HG02970 (cell line): ENCODE measurements around the gene C4orf17.
"Not testable (repeated sequence)": the region's sequence is repeated elsewhere in the genome, so short reads cannot be mapped to it uniquely, and the experiment has no call there.

Source experiments
- ATAC-seq: cut with Tn5 transposase; IDR thresholded peaks from one replicate; pipeline ENCODE4 v1.9.1; 2021; ENCODE audit warnings: mild to moderate bottlenecking, moderate library complexity, moderate number of reproducible peaks; ENCODE audit not compliant: unreplicated experiment, low FRiP score

The C4orf17 gene

DNA sequence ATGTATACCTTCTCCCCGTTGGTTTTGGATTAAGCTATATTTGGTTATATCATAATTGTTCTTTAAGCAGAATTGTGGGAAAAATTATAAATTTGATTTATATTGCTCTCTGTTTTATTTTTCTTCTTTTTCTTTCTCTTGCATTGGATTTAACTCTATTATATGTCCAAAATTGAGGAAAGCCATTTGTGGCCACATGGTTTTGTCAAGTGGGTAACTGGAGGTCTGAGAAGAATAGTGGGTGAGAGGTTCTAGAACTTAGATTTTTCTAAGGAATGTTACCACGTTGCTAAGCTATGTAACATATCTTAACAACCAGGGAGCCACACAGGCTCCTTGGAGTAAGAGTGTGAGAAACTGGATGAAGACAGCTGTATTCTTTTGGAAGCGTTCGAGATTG, at the start of gene C4orf17:
Gene C4orf17, plus strand, starts transcription at position 301 of the 400 bp plus-strand sequence. CDS start 2,061 bp downstream, outside the sequence.
- no peak for ATAC-seq

DNA sequence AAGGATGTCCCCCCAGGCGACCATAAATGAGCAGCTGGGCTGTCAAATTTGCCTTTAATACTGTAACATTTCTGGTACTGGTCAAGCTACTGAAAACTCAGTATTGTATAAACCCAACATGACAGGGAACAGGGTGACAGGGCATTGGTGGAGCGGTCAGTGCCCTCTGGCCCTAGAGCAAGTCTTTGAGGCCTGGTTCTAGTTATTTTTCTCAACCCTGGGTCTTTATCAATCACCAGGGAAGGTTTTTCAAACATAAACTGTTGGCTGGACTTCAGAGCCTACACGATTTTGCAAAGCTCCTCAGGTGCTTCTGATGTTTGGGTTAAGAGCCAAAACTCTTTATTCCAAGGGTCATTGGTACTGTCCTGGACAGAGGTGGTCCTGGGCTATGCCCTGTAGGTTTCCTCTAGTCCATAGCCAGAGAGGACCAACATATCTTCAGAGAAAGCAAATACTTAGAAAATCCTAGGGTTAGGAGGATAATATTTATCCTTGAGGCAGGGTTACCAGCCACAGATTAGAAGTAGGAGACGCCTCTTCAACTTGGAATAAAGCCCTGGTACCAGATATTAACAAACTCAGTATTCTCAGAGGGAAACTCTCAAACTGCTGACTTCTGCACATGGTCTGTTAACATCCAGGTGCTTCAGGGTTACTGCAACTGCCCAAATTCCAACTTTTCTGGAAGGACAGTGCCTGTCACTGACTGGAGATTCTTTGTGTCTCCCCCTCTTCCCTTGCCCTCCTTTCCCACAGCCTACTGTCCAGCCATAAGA, 49.0 kb upstream of the C4orf17 start:
- no peak for ATAC-seq

DNA sequence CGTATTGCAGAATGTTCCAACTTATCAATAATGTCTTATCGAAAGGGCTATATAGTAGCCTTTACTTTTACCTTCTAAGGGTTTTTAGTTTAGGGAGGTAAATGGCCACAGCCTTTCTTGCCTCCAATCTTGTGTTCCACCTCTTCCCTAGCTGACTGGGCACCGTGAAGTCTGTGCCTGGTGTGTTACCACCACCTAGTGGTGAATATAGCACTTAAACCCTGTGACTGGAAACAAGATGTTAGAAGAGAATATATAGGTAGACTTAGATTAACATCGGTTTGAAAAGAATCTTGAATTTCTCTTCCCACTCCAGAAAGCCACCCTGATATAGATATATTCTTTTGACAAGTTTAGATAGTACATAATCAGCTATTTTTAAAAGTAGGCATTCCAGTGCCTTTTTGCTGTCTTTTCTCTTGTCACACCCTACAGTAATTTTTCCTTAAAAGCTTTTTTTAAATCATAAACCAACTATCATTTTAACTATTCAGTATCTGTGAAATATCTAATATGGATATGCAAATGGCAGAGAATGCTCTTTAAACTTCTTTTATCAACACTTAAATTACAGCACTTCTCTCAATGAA, 47.9 kb upstream of the C4orf17 start:
- no peak for ATAC-seq

DNA sequence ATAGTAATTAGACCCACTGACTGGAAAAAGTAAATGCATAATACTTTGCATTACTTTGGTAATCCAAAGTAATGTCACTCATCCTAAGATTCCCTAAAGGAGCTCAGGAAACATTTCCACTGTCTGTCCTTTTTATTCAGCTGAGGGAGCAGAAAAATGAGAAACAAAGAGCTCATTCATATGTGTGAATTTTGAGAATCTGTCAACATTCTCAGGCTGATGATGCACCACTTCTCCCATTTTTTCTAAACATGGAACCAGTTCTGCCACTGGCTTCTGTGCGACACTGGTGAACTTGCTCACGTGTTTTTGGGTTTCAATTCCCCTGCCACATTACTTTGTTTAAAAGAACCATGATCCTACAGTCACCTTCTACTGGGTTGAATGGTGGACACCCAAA, 47.3 kb upstream of the C4orf17 start:
- no peak for ATAC-seq

DNA sequence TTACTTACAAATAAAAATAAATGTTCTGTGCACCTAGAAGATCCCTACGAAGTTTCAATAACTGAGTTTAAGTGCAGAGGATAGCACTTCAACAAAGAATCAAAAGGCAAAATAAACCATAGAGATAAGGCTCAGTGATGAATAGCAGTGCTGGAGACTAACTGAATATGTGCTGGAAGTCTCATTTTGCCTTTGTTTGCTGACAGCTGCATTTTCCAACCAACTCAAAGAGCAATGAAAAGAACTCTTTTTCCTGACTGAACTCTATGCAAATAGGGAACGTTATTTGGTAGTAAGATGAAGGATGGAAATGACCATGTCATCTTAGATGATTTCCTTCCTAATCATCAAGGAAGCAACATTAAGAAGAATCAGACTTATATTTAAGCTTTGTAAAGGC, 42.9 kb upstream of the C4orf17 start:
- no peak for ATAC-seq

DNA sequence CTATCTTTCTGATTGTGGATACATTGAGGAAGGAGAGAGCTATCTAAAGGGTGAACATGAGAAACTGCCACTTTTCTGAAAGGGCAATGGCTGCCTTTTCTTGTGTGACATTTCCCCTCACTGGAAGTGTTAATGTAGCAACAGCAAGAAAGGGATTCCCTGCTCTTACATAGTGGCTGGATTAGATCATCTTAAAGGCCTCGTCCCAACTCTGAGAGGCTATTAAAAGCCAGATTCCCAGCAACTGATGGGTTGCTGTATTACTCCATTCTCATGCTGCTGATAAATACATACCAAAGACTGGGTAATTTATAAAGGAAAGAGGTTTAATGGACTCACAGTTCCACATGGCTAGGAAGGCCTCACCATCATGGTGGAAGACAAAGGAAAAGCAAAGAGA, 41.9 kb upstream of the C4orf17 start:
- ATAC-seq, result no peak

DNA sequence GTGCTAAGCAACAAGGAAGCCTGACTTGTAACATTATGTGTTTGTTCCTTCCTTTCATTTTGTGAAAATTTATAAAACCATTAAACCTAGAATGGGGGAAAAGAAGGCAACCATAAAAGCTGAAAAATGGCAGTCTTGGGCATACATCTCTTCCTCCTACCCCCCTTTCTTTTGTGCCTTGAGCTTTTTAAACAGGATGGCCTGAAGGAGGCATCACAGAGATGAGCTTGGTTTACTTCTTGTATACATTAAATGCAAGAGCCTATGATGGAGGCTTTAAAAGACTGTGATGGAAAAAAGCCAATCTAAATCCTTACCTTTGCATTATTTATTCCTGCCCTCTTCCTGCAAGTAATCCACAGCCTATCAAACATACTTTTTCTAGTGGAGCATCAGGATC, 39.5 kb upstream of the C4orf17 start:
- no peak for ATAC-seq

DNA sequence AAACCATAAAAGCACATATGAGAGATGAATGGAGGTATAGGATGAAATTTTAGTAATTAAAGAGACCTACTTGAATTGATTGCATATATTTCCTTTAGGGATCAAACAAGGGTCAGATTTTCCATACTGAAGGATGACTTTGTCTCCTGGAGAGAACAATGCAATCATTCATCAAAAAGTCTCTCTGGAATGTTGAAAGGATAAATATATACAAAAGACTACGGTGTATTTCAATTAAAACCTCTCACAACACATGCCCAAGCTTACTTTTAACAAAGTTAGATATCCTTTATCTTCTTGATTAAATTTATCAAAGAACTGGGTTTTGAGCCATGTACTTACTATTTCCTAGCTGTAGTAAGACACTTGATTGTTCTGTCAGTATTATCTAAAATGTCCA, 38.9 kb upstream of the C4orf17 start:
- ATAC-seq, result no peak

DNA sequence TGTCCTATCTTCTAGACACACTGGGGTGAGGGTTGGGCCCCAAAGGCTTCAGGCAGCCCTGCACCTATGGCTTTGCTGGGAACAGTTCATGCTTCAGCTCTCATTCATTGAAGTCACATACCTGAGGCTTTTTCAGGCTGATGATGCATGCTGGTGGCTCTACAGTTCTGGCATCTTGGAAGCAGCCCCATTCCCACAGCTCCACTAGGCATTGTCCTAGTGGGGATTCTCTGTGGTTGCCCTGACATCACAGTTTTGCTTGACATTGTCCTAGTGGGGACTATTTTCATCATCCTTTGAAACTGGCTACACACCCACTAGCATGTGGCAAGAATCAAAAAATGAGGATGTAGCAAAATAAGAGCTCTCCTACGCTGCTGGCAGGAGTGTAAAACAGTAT, 37.7 kb upstream of the C4orf17 start:
- no peak for ATAC-seq

DNA sequence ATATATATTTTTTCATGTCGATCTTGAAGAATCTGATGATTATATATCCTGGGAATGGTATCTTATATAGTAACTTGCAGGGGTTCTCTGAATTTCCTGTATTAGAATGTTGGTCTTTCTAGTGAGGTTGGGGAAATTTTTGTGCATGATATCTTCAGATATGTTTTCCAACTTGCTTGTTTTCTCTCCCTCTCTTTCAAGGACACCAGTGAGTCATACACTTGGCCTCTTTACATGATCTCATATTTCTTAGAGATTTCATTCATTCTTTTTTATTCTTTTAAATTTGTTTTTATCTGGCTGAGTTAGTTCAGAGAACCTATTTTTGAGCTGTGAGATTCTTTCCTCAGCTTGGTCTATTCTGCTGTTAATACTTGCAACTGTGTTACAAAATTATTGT, 27.2 kb upstream of the C4orf17 start:
- no peak for ATAC-seq

DNA sequence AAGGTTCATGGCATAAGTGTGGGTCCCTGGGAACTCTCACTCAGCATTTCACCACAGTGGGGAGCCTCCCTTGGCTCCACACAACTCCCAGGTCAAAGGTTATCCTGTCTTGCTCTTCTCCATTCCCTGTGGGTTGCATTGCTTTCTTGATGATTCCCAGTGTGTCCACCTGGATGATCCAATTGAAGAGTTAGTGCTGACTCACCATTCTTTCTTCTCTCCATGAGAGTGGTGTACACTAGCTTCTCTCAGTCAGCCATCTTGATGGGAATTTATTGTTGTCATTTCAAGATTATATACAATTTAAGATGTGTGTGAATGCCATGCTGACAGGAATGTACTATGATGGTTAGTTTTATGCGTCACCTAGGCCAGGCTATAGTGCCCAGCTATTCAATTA, 25.6 kb upstream of the C4orf17 start:
- no peak for ATAC-seq

DNA sequence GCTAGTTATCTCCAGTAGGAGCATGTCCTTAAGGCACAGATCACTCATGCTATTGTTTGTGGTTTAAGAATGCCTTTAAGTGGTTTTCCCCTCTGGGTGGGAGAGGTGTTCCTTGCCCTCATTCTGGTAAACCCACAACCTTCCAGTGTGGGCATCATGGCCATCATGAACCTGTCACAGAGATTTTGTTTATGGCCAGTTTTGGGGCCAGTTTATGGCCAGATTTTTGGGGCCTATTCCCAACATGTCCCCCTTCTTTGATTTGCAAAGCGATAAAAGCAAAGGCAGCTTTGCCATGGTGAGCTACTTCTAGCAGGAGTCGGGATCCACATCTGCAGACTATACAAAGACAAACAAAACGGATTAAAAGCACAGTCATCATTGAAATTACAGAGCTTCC, 24.2 kb upstream of the C4orf17 start:
- not testable (repeated sequence) for ATAC-seq

DNA sequence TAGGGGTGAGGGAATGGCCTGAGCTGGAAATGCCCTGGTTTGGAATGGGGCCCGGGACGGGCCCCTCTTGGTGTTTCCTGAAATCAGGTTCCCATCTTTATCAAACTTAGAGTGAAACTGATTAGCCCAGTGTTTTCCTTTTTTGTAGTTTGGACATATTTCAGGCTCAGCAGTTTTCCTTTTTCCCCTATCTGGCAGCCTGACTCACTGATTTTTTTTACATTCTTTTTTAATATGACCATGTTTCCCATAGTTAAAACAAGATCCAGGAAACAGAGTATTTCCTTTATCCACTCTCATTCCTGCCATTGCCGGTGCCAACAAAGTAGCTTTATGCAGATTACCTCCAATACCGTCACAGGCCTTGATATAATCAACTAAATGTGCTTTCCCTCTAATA, 20.5 kb upstream of the C4orf17 start:
- ATAC-seq, result no peak

DNA sequence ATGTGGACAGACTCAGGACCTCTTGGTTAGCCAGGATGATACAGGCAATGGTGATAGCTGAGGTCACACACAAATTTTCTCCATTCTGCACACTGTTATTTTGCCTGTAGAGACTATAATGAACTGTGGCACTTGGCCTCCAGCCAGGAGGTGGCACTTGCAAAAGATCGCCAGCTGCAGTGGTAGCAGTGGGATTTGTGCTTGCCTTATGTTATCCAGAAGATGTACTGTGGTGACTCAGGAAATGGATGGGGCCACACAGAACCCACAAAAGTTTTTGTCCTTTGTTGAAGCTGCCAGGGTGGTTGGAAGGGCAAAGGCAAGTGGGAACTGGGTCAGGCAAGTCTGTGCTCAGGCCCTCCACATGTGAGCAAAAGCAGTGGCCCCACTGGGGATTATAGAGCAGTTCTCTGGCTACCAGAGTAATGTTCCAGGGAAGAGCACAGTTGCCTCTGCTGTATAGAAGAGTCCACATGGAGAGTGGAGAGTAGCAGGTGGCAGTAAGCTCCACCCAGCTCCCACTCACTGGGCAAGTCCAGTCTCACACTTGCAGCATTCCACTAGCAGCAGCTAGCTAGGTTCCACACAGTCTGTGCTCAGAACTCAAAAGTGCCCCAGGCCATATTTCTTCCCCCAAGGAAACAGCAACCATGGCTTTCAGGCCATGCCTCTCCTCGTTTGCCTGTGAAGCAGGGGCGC, 5.9 kb upstream of the C4orf17 start:
- ATAC-seq, result no peak

DNA sequence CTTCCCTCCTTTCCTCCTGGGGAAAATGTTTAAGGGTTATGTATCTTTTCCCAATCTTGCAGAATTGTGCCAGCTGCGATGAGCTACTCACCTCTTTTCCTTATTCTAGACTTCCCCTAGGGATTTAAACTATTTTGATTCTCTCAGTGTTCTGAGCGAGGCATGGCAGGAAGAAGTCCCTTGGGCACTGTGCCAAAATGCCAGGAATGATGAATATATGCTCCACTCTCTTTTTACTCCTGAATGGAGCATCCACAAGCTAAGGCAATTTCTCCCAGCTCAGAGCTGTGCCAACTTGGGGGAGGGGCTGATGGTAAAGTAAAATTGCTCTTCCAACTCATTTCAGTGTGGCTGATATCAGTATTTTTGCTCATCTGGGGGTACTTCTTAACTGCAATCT, 4.0 kb upstream of the C4orf17 start:
- ATAC-seq, result no peak

DNA sequence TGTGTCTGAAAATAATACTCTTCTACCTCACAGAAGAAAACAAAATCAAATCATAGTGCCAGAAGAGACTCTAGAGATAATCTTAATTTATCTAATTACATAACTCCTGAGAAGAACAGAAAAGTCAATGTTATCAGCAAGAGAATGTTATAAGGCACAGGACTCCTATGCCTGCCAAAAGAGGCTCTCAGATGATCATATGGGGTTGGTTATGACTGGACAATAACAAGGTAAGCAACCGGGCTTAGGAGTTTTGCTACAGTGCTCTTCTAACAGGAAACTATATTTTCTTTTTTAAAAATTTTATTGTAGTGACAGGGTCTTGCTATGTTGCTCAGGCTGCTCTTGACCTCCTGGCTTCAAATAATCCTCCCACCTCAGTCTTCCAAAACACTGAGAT, 3.5 kb upstream of the C4orf17 start:
- no peak for ATAC-seq

DNA sequence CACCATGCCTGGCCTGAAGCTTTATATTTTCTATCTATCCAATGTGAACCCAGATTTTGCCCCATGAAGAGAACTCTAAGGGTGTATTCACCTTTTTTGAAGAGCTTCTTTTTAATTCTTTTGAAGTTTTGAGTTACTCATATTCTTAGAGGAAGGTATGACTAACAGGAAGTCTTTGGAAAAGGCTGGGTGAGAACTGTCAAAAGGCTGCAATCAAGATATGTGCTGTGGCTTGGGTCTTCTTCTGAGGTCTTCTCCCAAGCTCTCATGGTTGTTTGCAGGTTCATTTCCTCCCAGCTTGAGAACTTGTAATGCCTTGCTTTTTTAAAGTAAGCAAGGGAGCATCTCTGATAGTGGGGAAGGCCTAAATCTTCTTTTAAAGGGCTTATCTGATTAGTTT, 3.1 kb upstream of the C4orf17 start:
- ATAC-seq, result no peak

DNA sequence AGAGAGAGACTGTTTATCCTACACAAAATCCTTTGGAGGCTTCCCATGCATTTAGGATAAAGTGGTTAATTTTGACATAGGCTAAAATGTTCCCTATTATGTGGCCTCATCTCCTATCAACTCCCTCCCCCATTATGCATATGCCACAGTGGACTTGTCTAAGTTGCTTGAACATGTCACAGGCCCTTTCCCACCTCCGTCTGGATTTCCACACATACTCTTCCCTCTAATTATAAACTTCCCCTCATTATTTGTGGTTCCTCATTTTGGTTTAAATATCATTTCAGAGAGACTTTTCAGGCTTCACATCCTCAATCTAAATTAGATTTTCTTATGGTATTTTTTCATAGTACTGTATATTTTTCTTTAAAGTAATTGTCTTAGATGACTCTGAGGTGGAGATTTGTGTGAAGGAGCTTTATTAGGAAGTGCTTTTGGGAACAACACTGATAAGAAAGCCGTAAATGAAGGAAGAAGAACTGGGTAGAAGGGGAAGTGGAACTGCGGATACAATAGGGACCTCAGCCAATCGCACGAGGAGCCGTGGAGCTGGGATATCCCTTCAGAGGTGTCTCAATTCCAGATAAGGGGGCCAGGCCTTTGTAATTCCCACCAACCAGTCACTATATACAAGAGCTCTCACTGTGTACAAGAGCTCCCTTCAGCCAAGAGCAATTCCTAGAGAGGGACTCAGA, 7.9 kb downstream of the C4orf17 start:
- ATAC-seq, result no peak

DNA sequence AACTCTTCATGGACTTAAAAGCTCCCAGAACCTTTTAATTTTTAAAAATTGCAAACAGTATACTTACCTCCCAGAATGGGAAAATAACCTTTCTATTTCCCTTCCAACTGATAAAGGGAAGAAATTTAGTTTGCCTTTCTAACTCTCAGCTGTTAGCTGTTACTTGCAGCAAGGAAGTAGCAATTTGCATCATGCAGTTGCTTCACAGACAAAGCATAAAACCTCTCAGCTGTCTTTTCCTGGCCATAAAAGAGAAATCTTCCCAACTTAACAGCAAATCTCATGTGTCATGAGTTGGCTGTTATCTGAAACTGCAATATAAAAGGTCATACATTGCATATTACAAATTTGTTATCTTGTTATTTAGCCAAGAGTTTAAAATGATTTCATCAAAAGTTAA, 18.4 kb downstream of the C4orf17 start:
- ATAC-seq, result no peak

DNA sequence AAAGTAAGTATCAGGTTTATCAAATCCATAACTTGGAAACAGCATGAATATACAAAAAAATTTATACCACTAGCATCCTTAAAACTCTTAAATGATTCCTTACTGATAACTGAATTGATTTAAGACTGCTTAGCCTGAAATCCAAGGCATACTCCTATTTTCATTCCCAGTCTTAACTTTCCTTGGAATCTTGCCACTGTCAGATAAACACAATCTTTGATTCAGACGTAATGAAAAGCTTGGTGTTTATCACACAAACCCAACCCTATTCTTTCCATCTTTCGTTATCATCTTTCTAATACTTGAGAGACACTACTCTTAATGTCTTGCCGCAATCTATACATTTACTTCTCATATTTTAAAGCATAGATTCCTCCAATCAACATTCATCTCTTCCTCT, 19.1 kb downstream of the C4orf17 start:
- ATAC-seq, result no peak

DNA sequence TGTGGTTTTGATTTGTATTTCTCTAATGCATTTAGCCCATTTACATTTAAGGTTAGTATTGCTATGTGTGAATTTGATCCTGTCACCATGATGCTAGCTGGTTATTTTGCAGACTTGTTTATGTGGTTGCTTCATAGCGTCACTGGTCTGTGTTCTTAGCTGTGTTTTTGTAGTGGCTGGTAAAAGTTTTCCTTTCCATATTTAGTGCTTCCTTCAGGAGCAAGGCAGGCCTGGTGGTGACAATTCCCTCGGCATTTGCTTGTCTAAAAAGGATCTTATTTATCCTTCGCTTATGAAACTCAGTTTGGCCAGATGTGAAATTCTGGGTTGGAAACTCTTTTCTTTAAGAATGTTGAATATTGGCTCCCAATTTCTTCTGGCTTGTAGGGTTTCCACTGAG, 23.9 kb downstream of the C4orf17 start:
- not testable (repeated sequence) for ATAC-seq
